ENCODE results near the gene RPS21. TPM values are rescaled to one million over a fixed set of nuclear protein-coding genes. Genes with fewer than 3 reads are reported as not detected.

RPS21 gene
- polyA plus RNA-seq: 1,000 to 10,000 TPM; 2,127 to 8,814 (median 3,344) TPM
- long read RNA-seq, donor 1, transcript RPS21-204 (4 exons, 418 nt): minor isoform, 14 of 3,094 reads
- long read RNA-seq, donor 1, transcript RPS21-205 (5 exons, 429 nt): minor isoform, 72 of 3,094 reads
- long read RNA-seq, donor 1, transcript RPS21-201 (6 exons, 344 nt): major isoform, 2,086 of 3,094 reads
- long read RNA-seq, donor 1, partial matches to known transcripts: 651 of 3,094 reads
- long read RNA-seq, donor 1, other reads (novel, unspliced or antisense): 269 of 3,094 reads
- long read RNA-seq, donor 2, transcript RPS21-201 (6 exons, 344 nt): major isoform, 438 of 598 reads
- long read RNA-seq, donor 2, transcript RPS21-205 (5 exons, 429 nt): minor isoform, 7 of 598 reads
- long read RNA-seq, donor 2, partial matches to known transcripts: 124 of 598 reads
- long read RNA-seq, donor 2, other reads (novel, unspliced or antisense): 24 of 598 reads
- long read RNA-seq, donor 3, transcript RPS21-205 (5 exons, 429 nt): minor isoform, 19 of 1,178 reads
- long read RNA-seq, donor 3, transcript RPS21-201 (6 exons, 344 nt): major isoform, 756 of 1,178 reads
- long read RNA-seq, donor 3, partial matches to known transcripts: 319 of 1,178 reads
- long read RNA-seq, donor 3, other reads (novel, unspliced or antisense): 81 of 1,178 reads
- long read RNA-seq, donor 4, transcript RPS21-201 (6 exons, 344 nt): major isoform, 28 of 39 reads
- long read RNA-seq, donor 4, partial matches to known transcripts: 11 of 39 reads
- long read RNA-seq, donor 4, other reads (novel, unspliced or antisense): 0 of 39 reads
- long read RNA-seq, donor 5, transcript RPS21-201 (6 exons, 344 nt): major isoform, 184 of 327 reads
- long read RNA-seq, donor 5, partial matches to known transcripts: 138 of 327 reads
- long read RNA-seq, donor 5, other reads (novel, unspliced or antisense): 0 of 327 reads
- long read RNA-seq, donor 6, transcript RPS21-201 (6 exons, 344 nt): major isoform, 694 of 957 reads
- long read RNA-seq, donor 6, transcript RPS21-205 (5 exons, 429 nt): minor isoform, 7 of 957 reads
- long read RNA-seq, donor 6, partial matches to known transcripts: 196 of 957 reads
- long read RNA-seq, donor 6, other reads (novel, unspliced or antisense): 57 of 957 reads
- long read RNA-seq, donor 7, transcript RPS21-201 (6 exons, 344 nt): major isoform, 837 of 1,135 reads
- long read RNA-seq, donor 7, transcript RPS21-205 (5 exons, 429 nt): minor isoform, 17 of 1,135 reads
- long read RNA-seq, donor 7, partial matches to known transcripts: 197 of 1,135 reads
- long read RNA-seq, donor 7, other reads (novel, unspliced or antisense): 79 of 1,135 reads
- long read RNA-seq, donor 8, transcript RPS21-201 (6 exons, 344 nt): major isoform, 93 of 111 reads
- long read RNA-seq, donor 8, transcript RPS21-205 (5 exons, 429 nt): minor isoform, 5 of 111 reads
- long read RNA-seq, donor 8, partial matches to known transcripts: 13 of 111 reads
- long read RNA-seq, donor 8, other reads (novel, unspliced or antisense): 0 of 111 reads
- long read RNA-seq, donor 9, transcript RPS21-205 (5 exons, 429 nt): minor isoform, 7 of 196 reads
- long read RNA-seq, donor 9, transcript RPS21-201 (6 exons, 344 nt): major isoform, 157 of 196 reads
- long read RNA-seq, donor 9, partial matches to known transcripts: 30 of 196 reads
- long read RNA-seq, donor 9, other reads (novel, unspliced or antisense): 0 of 196 reads
- long read RNA-seq, donor 10, transcript RPS21-204 (4 exons, 418 nt): minor isoform, 8 of 1,268 reads
- long read RNA-seq, donor 10, transcript RPS21-205 (5 exons, 429 nt): minor isoform, 40 of 1,268 reads
- long read RNA-seq, donor 10, transcript RPS21-201 (6 exons, 344 nt): major isoform, 881 of 1,268 reads
- long read RNA-seq, donor 10, partial matches to known transcripts: 253 of 1,268 reads
- long read RNA-seq, donor 10, other reads (novel, unspliced or antisense): 85 of 1,268 reads

GRCh38 chr20:62386383-62387218 is at the start of gene RPS21:
Gene RPS21, plus strand, starts transcription at chr20:62387103. Its CDS starts 236 bp downstream, at chr20:62387339.
- Histone ChIP-seq H3K27ac (ENCODE audit: low read depth in 1 of 3, low read length in 2 of 3) (peak within 1 kb of the TSS; percentile 36 to 97 (median 87)), H3K9me3 (ENCODE audit: control insufficient read depth in 2 of 2, insufficient read depth in 1 of 2, low read depth in 1 of 2, low read length in 1 of 2) (no peaks in the 10 kb centered on the region), H3K36me3 (ENCODE audit: control insufficient read depth in 3 of 3, insufficient read depth in 2 of 3, low read depth in 1 of 3, low read length in 3 of 3) (peaks cover 0 to 47% (median 6%) of the 10 kb centered on the region in 3 donors), H3K4me3 (ENCODE audit: low read depth in 1 of 3, low read length in 3 of 3) (peak within 1 kb of the TSS; percentile 82 to 96 (median 84)), H3K27me3 (ENCODE audit: control insufficient read depth in 3 of 3, insufficient read depth in 3 of 3, low read length in 3 of 3) (no peaks in the 10 kb centered on the region), H3K4me1 (ENCODE audit: control insufficient read depth in 3 of 3, insufficient read depth in 2 of 3, low read depth in 1 of 3, low read length in 2 of 3) (peaks cover 0 to 23% (median 6%) of the 10 kb centered on the region in 3 donors)
- WGBS, 3 donors: 0% methylated on average over 67 to 83 of the region's 83 CpGs
- FAIRE-seq (no peak), DNase-seq (peak; percentile 93 to 96)

- no peak for DNase-seq
- FAIRE-seq: no peak
- H3K36me3 ChIP-seq (ENCODE audit: control insufficient read depth in 3 of 3, insufficient read depth in 2 of 3, low read depth in 1 of 3, low read length in 3 of 3): peaks cover 0 to 62% (median 0%) of the 10 kb centered on the region in 3 donors
- 76 to 78% (median 77%) methylated on average over 33 to 34 of the region's 34 CpGs for WGBS, 3 donors
- H3K27ac ChIP-seq (ENCODE audit: low read depth in 1 of 3, low read length in 2 of 3): no peak overlapping the region
- no peak overlapping the region for H3K4me3 ChIP-seq (ENCODE audit: low read depth in 1 of 3, low read length in 3 of 3)
- no peaks in the 10 kb centered on the region for H3K27me3 ChIP-seq (ENCODE audit: control insufficient read depth in 3 of 3, insufficient read depth in 3 of 3, low read length in 3 of 3)
- H3K4me1 ChIP-seq (ENCODE audit: control insufficient read depth in 3 of 3, insufficient read depth in 2 of 3, low read depth in 1 of 3, low read length in 2 of 3): no peaks in the 10 kb centered on the region
- no peaks in the 10 kb centered on the region for H3K9me3 ChIP-seq (ENCODE audit: control insufficient read depth in 2 of 2, insufficient read depth in 1 of 2, low read depth in 1 of 2, low read length in 1 of 2)
These were observed 49.2 kb upstream of the RPS21 start for GRCh38 chr20:62337558-62338293.

- Histone ChIP-seq H3K27me3 (ENCODE audit: control insufficient read depth in 3 of 3, insufficient read depth in 3 of 3, low read length in 3 of 3) (no peaks in the 10 kb centered on the region), H3K4me1 (ENCODE audit: control insufficient read depth in 3 of 3, insufficient read depth in 2 of 3, low read depth in 1 of 3, low read length in 2 of 3) (no peaks in the 10 kb centered on the region), H3K36me3 (ENCODE audit: control insufficient read depth in 3 of 3, insufficient read depth in 2 of 3, low read depth in 1 of 3, low read length in 3 of 3) (peaks cover 0 to 56% (median 0%) of the 10 kb centered on the region in 3 donors), H3K27ac (ENCODE audit: low read depth in 1 of 3, low read length in 2 of 3) (no peak overlapping the region), H3K9me3 (ENCODE audit: control insufficient read depth in 2 of 2, insufficient read depth in 1 of 2, low read depth in 1 of 2, low read length in 1 of 2) (no peaks in the 10 kb centered on the region), H3K4me3 (ENCODE audit: low read depth in 1 of 3, low read length in 3 of 3) (no peak overlapping the region)
- no peak for DNase-seq
- 94 to 96% (median 95%) methylated on average over 16 of the region's 16 CpGs for WGBS, 3 donors
- no peak for FAIRE-seq
These were observed 48.6 kb upstream of the RPS21 start for GRCh38 chr20:62338294-62338620.

GRCh38 chr20:62339647-62340062 is 47.2 kb upstream of the RPS21 start:
- Histone ChIP-seq H3K27ac (ENCODE audit: low read depth in 1 of 3, low read length in 2 of 3) (peak overlapping the region in 1 of 3 donors; percentile 55), H3K4me1 (ENCODE audit: control insufficient read depth in 3 of 3, insufficient read depth in 2 of 3, low read depth in 1 of 3, low read length in 2 of 3) (no peaks in the 10 kb centered on the region), H3K36me3 (ENCODE audit: control insufficient read depth in 3 of 3, insufficient read depth in 2 of 3, low read depth in 1 of 3, low read length in 3 of 3) (peaks cover 0 to 47% (median 0%) of the 10 kb centered on the region in 3 donors), H3K9me3 (ENCODE audit: control insufficient read depth in 2 of 2, insufficient read depth in 1 of 2, low read depth in 1 of 2, low read length in 1 of 2) (no peaks in the 10 kb centered on the region), H3K27me3 (ENCODE audit: control insufficient read depth in 3 of 3, insufficient read depth in 3 of 3, low read length in 3 of 3) (no peaks in the 10 kb centered on the region), H3K4me3 (ENCODE audit: low read depth in 1 of 3, low read length in 3 of 3) (no peak overlapping the region)
- no peak for FAIRE-seq
- DNase-seq: no peak
- 67 to 78% (median 69%) methylated on average over 14 of the region's 14 CpGs for WGBS, 3 donors

- Histone ChIP-seq H3K4me3 (ENCODE audit: low read depth in 1 of 3, low read length in 3 of 3) (no peak overlapping the region), H3K27me3 (ENCODE audit: control insufficient read depth in 3 of 3, insufficient read depth in 3 of 3, low read length in 3 of 3) (no peaks in the 10 kb centered on the region), H3K36me3 (ENCODE audit: control insufficient read depth in 3 of 3, insufficient read depth in 2 of 3, low read depth in 1 of 3, low read length in 3 of 3) (peaks cover 0 to 42% (median 0%) of the 10 kb centered on the region in 3 donors), H3K9me3 (ENCODE audit: control insufficient read depth in 2 of 2, insufficient read depth in 1 of 2, low read depth in 1 of 2, low read length in 1 of 2) (no peaks in the 10 kb centered on the region), H3K27ac (ENCODE audit: low read depth in 1 of 3, low read length in 2 of 3) (peak overlapping the region in 1 of 3 donors; percentile 5), H3K4me1 (ENCODE audit: control insufficient read depth in 3 of 3, insufficient read depth in 2 of 3, low read depth in 1 of 3, low read length in 2 of 3) (no peaks in the 10 kb centered on the region)
- FAIRE-seq (no peak), DNase-seq (no peak)
- 57 to 59% (median 59%) methylated on average over 10 of the region's 10 CpGs for WGBS, 3 donors
These were observed 44.0 kb upstream of the RPS21 start for GRCh38 chr20:62342910-62343309.

GRCh38 chr20:62344092-62344491 is 42.8 kb upstream of the RPS21 start:
- Histone ChIP-seq H3K27me3 (ENCODE audit: control insufficient read depth in 3 of 3, insufficient read depth in 3 of 3, low read length in 3 of 3) (no peaks in the 10 kb centered on the region), H3K4me1 (ENCODE audit: control insufficient read depth in 3 of 3, insufficient read depth in 2 of 3, low read depth in 1 of 3, low read length in 2 of 3) (no peaks in the 10 kb centered on the region), H3K27ac (ENCODE audit: low read depth in 1 of 3, low read length in 2 of 3) (no peak overlapping the region), H3K9me3 (ENCODE audit: control insufficient read depth in 2 of 2, insufficient read depth in 1 of 2, low read depth in 1 of 2, low read length in 1 of 2) (peaks cover 0 to 4% of the 10 kb centered on the region in 2 donors), H3K4me3 (ENCODE audit: low read depth in 1 of 3, low read length in 3 of 3) (no peak overlapping the region), H3K36me3 (ENCODE audit: control insufficient read depth in 3 of 3, insufficient read depth in 2 of 3, low read depth in 1 of 3, low read length in 3 of 3) (peaks cover 0 to 35% (median 0%) of the 10 kb centered on the region in 3 donors)
- no peak for FAIRE-seq
- no peak for DNase-seq
- WGBS, 3 donors: 90 to 94% (median 92%) methylated on average over 5 of the region's 5 CpGs
